ENCODE results near the gene CCDC14. TPM values are rescaled to one million over a fixed set of nuclear protein-coding genes. Genes with fewer than 3 reads are reported as not detected.

The CCDC14 gene
- polyA plus RNA-seq, 1 donor: 41.2 TPM

Other genes starting within 250 kb of the CCDC14 start
- gene MYLK, start 76.9 kb downstream of the CCDC14 start, polyA plus RNA-seq (ENCODE audit: insufficient read length): 23.9 TPM
- gene ROPN1, start 30.9 kb upstream of the CCDC14 start, polyA plus RNA-seq (ENCODE audit: insufficient read length): not detected
- gene KALRN, start 72.1 kb upstream of the CCDC14 start, polyA plus RNA-seq (ENCODE audit: insufficient read length): 7.6 TPM